ENCODE results near the gene NFYC. TPM values are rescaled to one million over a fixed set of nuclear protein-coding genes. Genes with fewer than 3 reads are reported as not detected.

Gene NFYC
- total and polyA plus RNA-seq, 8 donors, result 23.3 to 76.4 (median 40.9) TPM

DNA sequence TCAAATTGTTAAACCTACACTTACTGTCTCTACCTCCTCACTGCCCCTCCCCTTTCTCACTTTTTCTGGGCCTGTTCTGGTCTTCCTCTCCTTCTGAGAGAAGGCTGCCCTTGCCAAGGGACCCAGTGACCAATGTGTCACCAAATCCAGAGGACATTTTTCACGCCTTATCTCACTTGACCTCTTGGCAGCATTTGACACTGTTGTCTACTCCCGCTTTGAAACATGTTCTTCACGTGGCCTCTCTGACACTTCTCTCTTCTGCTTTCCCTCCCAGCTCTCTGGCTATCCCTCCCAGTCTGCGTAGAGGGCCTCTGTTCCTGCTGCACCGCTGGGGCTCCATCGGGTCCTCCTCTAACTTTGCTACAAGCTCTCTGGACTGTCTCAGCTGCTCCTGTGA, 117.4 kb downstream of the NFYC start:
- Histone ChIP-seq H3K27ac (no peak overlapping the region), H3K36me3 (no peaks in the 10 kb centered on the region), H3K4me3 (no peak overlapping the region), H3K27me3 (no peaks in the 10 kb centered on the region), H3K4me1 (peaks cover 0 to 31% (median 15%) of the 10 kb centered on the region in 4 donors), H3K9me3 (no peaks in the 10 kb centered on the region)
- WGBS, 5 donors, result 80 to 82% (median 81%) methylated on average over 6 of the region's 6 CpGs
- intact Hi-C loops (cut with DNase I; ENCODE audit: low total_unique reads), result no loop called here
- TF ChIP-seq POLR2A (IDR thresholded peaks at IDR 0.05) (no peak), POLR2AphosphoS5 (IDR thresholded peaks at IDR 0.05) (no peak), EP300 (IDR thresholded peaks at IDR 0.05) (no peak)
- TF ChIP-seq, protein P1, sequence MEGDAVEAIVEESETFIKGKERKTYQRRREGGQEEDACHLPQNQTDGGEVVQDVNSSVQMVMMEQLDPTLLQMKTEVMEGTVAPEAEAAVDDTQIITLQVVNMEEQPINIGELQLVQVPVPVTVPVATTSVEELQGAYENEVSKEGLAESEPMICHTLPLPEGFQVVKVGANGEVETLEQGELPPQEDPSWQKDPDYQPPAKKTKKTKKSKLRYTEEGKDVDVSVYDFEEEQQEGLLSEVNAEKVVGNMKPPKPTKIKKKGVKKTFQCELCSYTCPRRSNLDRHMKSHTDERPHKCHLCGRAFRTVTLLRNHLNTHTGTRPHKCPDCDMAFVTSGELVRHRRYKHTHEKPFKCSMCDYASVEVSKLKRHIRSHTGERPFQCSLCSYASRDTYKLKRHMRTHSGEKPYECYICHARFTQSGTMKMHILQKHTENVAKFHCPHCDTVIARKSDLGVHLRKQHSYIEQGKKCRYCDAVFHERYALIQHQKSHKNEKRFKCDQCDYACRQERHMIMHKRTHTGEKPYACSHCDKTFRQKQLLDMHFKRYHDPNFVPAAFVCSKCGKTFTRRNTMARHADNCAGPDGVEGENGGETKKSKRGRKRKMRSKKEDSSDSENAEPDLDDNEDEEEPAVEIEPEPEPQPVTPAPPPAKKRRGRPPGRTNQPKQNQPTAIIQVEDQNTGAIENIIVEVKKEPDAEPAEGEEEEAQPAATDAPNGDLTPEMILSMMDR (IDR thresholded peaks at IDR 0.05), result no peak
- DNase-seq, result no peak

DNA sequence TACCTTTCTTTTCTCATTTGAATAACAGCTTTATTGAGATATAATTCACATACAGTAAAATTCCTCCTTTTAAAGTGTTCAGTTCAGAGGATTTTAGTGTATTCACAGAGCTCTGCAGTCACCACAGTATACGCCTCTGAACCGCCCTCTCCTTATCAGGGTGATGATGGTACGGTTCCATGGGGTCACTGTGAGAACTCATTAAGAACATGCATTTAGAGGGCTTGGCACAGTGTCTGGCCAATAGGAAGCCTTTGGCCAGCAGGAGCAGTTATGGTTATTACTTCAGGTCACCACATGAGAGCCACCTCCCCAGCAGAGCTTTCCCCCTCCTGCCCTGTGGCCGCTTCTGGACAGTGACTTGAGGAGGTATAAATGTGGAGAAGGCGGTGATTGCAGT, 119.4 kb downstream of the NFYC start:
- H3K27me3 ChIP-seq, result no peaks in the 10 kb centered on the region
- DNase-seq, result no peak
- TF ChIP-seq, protein P1 (IDR thresholded peaks at IDR 0.05), result no peak
- no peak for TF ChIP-seq POLR2A (IDR thresholded peaks at IDR 0.05)
- no peak for TF ChIP-seq POLR2AphosphoS5 (IDR thresholded peaks at IDR 0.05)
- TF ChIP-seq EP300 (IDR thresholded peaks at IDR 0.05), result no peak
- no peaks in the 10 kb centered on the region for H3K9me3 ChIP-seq
- H3K4me1 ChIP-seq, result peaks cover 0 to 21% (median 14%) of the 10 kb centered on the region in 4 donors
- WGBS, 5 donors, result 72 to 80% (median 77%) methylated on average over 5 of the region's 5 CpGs
- intact Hi-C loops (cut with DNase I; ENCODE audit: low total_unique reads), result no loop called here
- H3K4me3 ChIP-seq, result no peak overlapping the region
- no peaks in the 10 kb centered on the region for H3K36me3 ChIP-seq
- H3K27ac ChIP-seq, result no peak overlapping the region

DNA sequence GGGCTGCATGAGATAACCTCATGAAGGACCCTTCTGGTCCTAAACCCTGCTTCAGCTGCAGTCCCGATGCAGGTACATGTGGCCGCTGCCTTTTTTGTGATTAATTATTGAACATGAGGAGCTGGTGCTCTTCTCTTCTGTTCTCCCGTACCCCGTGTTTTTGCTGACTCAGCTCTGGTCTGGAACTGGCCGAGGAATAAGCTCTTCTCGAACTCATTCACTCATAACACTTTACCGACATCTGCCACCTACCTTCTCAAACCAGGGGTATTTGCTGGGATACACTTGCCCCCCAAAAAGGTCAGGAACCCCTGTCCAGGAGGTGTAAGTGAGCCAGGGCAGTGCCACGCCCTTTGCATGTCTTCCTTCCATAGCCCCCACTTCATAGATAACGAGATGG, 123.9 kb downstream of the NFYC start:
- TF ChIP-seq, protein P1 (IDR thresholded peaks at IDR 0.05), result no peak
- TF ChIP-seq POLR2A (IDR thresholded peaks at IDR 0.05), result no peak
- no peak for TF ChIP-seq EP300 (IDR thresholded peaks at IDR 0.05)
- TF ChIP-seq POLR2AphosphoS5 (IDR thresholded peaks at IDR 0.05), result no peak
- 73 to 81% (median 78%) methylated on average over 9 of the region's 9 CpGs for WGBS, 5 donors
- Histone ChIP-seq H3K9me3 (no peaks in the 10 kb centered on the region), H3K4me1 (peaks cover 6 to 19% (median 14%) of the 10 kb centered on the region in 4 donors), H3K4me3 (no peak overlapping the region), H3K27me3 (peaks cover 0 to 18% (median 4%) of the 10 kb centered on the region in 3 donors), H3K27ac (no peak overlapping the region), H3K36me3 (peaks cover 0 to 9% (median 0%) of the 10 kb centered on the region in 4 donors)
- DNase-seq, result no peak
- intact Hi-C loops (cut with DNase I; ENCODE audit: low total_unique reads), result no loop called here

DNA sequence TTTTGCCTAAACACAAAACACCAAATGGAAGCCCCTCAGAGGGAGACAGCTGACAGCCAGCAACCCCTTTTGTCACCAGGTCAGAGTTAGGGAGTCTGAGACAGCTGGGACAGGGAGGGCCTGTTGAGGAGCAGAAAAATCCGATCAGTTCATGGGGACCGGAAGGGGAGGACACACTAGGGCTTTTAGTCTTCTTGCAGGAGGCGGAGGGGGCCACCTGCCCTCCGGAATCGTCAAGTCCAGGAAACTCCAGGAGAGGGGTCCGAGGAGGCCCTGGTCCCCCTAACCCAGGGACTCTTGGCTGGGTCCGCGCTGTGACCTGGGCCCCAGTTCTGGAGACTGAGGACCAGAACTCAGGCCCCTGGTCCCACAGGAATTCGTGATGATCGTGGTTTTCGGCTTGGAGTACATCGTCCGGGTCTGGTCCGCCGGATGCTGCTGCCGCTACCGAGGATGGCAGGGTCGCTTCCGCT, 126.3 kb downstream of the NFYC start:
- Histone ChIP-seq H3K36me3 (peaks cover 0 to 9% (median 0%) of the 10 kb centered on the region in 4 donors), H3K27ac (no peak overlapping the region), H3K4me3 (peak overlapping the region; percentile 35 to 52 (median 43)), H3K9me3 (no peaks in the 10 kb centered on the region), H3K4me1 (peaks cover 6 to 36% (median 23%) of the 10 kb centered on the region in 4 donors), H3K27me3 (peaks cover 0 to 18% (median 4%) of the 10 kb centered on the region in 3 donors)
- intact Hi-C loops (cut with DNase I; ENCODE audit: low total_unique reads), result no loop called here
- DNase-seq, result no peak
- WGBS, 5 donors, result 37 to 63% (median 55%) methylated on average over 4 to 19 of the region's 19 CpGs
- TF ChIP-seq POLR2A (IDR thresholded peaks at IDR 0.05), result no peak

DNA sequence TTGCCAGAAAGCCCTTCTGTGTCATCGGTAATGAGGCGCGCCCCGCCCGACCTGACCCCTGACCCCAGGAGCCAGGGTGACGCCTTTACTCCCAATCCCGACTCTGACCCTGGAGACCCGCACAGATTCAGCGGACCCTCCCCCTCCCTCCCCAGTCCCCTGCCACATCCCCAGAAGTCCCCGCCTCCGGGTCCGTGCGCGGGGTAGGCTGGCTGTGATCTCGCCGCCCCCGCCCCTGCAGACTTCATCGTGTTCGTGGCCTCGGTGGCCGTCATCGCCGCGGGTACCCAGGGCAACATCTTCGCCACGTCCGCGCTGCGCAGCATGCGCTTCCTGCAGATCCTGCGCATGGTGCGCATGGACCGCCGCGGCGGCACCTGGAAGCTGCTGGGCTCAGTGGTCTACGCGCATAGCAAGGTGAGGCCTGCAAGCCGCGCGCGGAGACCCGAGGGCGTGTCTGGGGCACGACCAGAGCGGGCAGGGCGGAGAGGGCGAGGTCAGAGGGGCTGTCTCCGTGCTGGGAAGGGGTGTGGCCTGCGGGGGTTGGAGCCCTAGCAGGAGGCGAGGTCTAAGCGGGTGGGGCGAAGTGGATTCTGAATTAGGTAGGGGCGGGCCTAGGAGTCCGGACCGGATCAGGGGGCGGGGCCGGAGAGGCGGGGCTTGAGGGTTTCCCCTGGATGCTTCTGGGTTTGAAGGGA, 126.9 kb downstream of the NFYC start:
- no peaks in the 10 kb centered on the region for H3K9me3 ChIP-seq
- DNase-seq, result peak; percentile 66 to 89
- no peak for TF ChIP-seq POLR2AphosphoS5 (IDR thresholded peaks at IDR 0.05)
- TF ChIP-seq EP300 (IDR thresholded peaks at IDR 0.05), result no peak
- TF ChIP-seq, protein P1 (IDR thresholded peaks at IDR 0.05), result no peak
- WGBS, 5 donors, result 6 to 18% (median 9%) methylated on average over 24 to 59 of the region's 59 CpGs
- peaks cover 0 to 9% (median 0%) of the 10 kb centered on the region in 4 donors for H3K36me3 ChIP-seq
- H3K4me1 ChIP-seq, result peaks cover 6 to 36% (median 23%) of the 10 kb centered on the region in 4 donors
- H3K27me3 ChIP-seq, result peaks cover 0 to 18% (median 4%) of the 10 kb centered on the region in 3 donors
- H3K27ac ChIP-seq, result no peak overlapping the region
- H3K4me3 ChIP-seq, result peak overlapping the region; percentile 35 to 52 (median 43)
- intact Hi-C loops (cut with DNase I; ENCODE audit: low total_unique reads), result no loop called here

Measured in stomach (tissue), 9 donors.